Activated CD4-positive, alpha-beta T cell treated with anti-CD3 and anti-CD28 coated beads, Interleukin-2, amount 50 U/mL, for 48 hours (primary cell): Measurements from ENCODE around the gene TSEN54.

Experiments
- DNase-seq, 2 experiments: peaks; one replicate each; pipeline ENCODE4 v3.0.0-alpha.2; 2020

TSEN54 gene

DNA sequence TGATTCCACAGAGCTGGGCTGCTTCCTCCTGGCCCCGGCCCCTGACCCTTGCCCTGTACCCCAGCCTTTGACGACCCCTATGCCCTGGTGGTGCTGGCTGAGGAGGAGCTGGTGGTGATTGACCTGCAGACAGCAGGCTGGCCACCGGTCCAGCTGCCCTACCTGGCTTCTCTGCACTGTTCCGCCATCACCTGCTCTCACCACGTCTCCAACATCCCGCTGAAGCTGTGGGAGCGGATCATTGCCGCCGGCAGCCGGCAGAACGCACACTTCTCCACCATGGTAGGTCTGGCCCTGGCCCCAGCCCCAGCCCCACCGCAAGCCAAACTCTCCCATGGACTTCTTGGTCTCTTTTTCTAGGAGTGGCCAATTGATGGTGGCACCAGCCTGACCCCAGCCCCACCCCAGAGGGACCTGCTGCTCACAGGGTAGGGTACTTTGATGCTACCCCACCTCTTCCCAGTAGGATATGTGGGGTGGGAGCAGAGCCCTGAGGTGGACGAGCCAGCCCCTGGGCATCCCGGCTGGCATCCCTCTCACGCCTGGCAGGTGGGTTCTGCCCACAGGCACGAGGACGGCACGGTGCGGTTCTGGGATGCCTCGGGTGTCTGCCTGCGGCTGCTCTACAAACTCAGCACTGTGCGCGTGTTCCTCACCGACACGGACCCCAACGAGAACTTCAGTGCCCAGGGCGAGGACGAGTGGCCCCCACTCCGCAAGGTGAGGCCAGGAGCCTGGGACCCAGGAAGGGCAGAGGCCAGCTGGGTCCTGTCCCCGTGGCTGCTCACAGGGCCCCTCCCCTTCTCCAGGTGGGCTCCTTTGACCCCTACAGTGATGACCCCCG is 52.3 kb downstream of the TSEN54 start:
- no peak for DNase-seq

DNA sequence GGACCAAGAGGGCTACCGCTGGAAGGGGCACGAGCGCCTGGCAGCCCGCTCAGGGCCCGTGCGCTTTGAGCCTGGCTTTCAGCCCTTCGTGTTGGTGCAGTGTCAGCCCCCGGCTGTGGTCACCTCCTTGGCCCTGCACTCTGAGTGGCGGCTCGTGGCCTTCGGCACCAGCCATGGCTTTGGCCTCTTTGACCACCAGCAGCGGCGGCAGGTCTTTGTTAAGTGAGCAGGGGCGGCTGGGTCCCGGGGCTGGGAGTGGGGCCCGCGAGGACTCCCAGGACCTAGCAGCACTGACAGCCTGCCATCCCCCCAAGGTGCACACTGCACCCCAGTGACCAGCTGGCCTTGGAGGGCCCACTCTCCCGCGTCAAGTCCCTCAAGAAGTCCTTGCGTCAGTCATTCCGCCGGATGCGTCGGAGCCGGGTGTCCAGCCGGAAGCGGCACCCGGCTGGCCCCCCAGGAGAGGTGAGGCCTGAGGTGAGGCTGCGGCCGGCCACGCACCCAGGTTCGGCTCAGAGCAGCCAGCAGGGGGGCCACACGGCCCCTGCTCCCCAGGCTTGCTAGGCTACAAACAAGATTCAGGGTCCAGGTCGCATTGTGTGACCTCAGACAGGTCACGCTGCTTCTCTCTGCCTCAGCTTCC is 53.8 kb downstream of the TSEN54 start:
- DNase-seq = no peak

DNA sequence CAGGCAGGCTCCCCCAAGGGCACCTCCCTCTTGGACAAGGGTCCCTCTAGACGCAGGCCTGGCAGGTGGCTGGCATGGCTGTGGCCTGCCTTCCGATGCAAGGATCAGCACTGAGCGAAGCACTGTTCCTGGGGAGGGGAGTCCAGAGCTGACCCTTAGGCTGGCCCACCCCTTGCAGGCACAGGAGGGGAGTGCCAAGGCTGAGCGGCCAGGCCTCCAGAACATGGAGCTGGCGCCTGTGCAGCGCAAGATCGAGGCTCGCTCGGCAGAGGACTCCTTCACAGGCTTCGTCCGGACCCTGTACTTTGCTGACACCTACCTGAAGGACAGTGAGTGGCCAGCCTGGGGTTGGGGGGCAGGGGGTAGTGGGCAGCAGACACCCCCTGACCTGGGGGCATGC is 54.4 kb downstream of the TSEN54 start:
- no peak for DNase-seq

DNA sequence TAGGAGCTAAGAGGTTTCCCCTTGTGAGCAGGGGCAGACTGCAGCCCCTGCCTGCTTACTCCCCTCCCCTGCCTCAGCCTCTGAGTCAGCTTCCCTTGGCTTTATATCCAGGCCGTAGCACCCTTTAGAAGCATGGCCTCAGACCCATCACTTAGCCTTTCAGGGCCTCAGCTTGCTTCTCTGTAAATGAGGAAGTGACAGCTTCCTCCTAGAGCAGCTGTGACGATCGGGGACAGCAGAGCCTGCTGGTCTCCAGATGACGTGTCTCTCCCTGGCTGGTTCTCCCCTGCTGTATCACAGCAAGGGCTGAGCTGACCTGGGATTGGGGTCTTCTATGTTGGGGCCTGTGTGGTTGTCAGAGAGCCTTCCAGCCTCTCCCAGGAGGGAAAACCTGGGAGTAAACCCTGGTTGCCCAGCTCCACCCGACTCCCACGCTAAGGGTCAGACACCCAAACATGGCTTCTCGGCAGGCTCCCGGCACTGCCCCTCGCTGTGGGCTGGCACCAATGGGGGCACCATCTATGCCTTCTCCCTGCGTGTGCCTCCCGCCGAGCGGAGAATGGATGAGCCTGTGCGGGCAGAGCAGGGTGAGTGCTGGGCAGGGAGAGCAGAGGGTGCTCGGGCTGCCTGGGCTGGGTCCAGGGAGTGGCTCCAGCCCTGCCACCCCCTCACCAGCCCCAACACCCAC is 55.0 kb downstream of the TSEN54 start:
- DNase-seq = no peak

DNA sequence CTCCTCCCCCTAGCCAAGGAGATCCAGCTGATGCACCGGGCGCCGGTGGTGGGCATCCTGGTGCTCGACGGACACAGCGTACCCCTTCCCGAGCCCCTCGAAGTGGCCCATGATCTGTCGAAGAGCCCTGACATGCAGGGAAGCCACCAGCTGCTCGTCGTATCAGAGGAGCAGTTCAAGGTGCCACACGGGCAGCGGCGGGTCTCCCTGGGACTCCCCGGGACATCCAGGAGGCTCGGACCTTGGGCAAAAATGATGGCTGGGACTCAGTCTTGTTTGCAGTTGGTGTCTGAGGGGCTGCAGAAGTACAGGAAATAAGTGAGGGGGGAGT is 55.5 kb downstream of the TSEN54 start:
- no peak for DNase-seq

DNA sequence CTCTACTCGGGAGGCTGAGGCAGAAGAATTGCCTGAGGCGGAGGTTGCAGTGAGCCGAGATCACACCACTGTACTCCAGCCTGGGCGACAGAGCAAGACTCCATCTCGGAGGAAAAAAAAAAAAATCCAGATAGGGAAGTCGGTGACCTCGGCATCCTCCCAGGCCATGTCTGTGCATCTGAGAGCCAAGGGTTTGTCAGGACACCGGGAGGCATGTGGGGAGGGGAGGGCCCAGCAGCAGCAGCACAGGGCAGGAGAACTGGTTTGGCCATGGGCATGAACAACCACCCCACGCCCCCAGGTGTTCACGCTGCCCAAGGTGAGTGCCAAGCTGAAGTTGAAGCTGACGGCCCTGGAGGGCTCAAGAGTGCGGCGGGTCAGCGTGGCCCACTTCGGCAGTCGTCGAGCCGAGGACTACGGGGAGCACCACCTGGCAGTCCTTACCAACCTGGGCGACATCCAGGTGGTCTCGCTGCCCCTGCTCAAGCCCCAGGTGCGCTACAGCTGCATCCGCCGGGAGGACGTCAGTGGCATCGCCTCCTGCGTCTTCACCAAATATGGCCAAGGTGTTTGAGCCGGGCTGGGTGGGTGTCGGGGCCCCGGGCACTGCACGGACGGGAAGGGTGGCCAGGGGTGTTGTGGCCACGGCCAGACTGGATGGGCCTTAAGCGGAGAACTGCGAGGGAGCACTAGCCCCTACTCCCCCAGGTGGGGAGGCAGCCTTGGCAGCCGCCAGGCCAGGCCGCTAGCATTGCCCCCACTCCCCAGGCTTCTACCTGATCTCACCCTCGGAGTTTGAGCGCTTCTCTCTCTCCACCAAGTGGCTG is 56.6 kb downstream of the TSEN54 start:
- DNase-seq = no peak

DNA sequence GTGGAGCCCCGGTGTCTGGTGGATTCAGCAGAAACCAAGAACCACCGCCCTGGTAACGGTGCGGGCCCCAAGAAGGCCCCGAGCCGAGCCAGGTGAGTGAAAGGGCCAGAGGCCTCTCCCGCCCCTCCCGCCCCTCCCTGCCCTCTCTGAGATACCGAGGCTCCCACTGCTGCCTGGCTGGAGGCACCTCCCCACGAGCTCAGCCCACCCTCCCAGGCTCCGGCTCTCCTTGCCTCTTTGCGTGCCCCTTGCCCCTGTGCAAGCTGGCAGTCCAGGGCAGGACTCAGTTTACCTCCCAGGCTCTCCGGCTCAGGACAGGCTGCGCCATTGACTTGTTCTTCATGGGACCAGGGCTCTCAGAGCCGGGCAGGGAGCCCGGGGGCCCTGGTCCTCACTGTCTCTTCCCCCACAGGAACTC is 57.2 kb downstream of the TSEN54 start:
- DNase-seq = no peak

DNA sequence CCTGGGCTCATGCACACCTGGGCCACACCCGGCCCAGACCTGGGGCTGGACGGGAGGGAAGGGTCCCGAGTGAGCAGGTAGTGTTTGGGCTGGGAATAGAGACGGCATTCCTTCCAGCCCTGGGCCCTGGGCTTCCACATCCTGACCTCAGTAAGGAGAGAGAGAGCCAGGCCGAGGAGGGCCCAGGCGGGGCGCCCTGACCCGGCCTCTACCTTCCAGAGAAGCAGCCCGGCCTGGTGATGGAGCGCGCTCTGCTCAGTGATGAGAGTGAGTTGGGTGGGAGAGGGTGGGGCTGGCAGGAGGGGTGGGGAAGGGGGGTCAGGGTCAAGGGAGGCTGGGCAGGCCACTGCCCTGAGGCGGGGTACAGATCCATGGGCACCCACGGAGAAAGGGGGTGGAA is 57.7 kb downstream of the TSEN54 start:
- no peak for DNase-seq
